ENCODE data around the gene ARHGAP19. TPM values are rescaled to one million over a fixed set of nuclear protein-coding genes. Genes with fewer than 3 reads are reported as not detected.

Gene ARHGAP19
- total and polyA plus RNA-seq, 2 of the 8 experiments (the other 6 are each of a cell fraction or from before 2014, with no cell fraction given), result 13.3 to 32.1 TPM

DNA sequence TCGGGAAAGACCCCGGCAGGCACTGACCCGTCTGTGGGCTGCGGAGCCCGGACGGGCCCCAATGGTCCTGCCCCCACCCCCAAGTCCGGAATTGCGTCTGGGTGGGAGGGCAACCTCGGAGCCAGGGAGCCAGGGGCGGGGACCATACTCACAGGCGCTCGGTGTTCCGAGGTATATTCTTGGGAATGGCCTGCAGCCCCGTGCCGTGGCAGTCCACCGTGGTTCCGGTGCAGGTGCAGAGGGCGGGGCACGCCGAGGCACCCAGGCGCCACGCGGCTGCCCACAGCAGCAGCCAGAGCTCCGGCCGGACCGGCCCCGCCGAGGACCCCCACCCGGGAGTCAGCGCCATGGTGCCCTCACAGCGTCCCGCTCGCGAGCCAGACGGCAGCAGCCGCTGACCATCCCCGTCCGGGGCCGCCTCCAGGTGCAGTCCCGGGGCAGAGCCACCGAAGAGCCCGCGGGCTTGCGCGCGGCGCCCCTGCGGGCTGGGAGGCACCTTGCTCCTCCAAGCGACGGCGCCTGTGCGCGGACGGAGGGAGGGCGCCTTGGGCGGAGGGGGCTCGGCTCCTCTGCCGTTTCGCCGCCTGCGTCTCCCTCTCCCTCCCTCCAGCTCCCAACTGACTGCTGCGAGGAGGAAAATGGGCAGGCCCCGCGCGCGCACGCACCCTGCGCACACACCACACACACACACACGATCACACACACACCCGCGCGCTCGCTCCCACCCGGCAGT is 106.9 kb downstream of the ARHGAP19 start, which contains the start of gene SLIT1:
Gene SLIT1 (minus strand): TSS at position 634 of the 733 bp plus-strand sequence. CDS start 285 bp downstream, at position 349.
- Histone ChIP-seq H3K23me2 (ENCODE audit: low read depth, low read length) (peaks cover 17% of the 10 kb centered on the region; the same call in 1 of the 2 replicates), H3K18ac (ENCODE audit: extremely low read depth, low read length) (peak within 1 kb of the TSS; percentile 48), H2BK15ac (ENCODE audit: low read length) (no peak within 1 kb of the TSS; the same call in 1 of the 2 replicates), H3K14ac (ENCODE audit: insufficient read length) (no peak within 1 kb of the TSS), H3K9ac (replicated peaks in 1 of 4; ENCODE audit: extremely low read depth in 1 of 4, low read depth in 3 of 4, low read length in 3 of 4) (no peak within 1 kb of the TSS; a peak in 2 of 7 replicates), H2BK5ac (ENCODE audit: low read depth, low read length) (no peak within 1 kb of the TSS), H3K27me3 (replicated peaks in 1 of 4; ENCODE audit: control insufficient read depth in 3 of 4, extremely low read depth in 1 of 4, insufficient read depth in 3 of 4, low read length in 3 of 4) (peaks cover 27 to 60% (median 51%) of the 10 kb centered on the region in 4 experiments), H2BK12ac (ENCODE audit: low read depth, low read length) (peak within 1 kb of the TSS; percentile 68; the same call in 1 of the 2 replicates), H2BK120ac (replicated peaks; ENCODE audit: low read depth, low read length) (no peak within 1 kb of the TSS), H4K20me1 (replicated peaks in 1 of 2; ENCODE audit: control insufficient read depth in 1 of 2, insufficient read depth in 2 of 2, low read length in 2 of 2) (peaks cover 0 to 4% of the 10 kb centered on the region in 2 experiments), H3K4ac (replicated peaks; ENCODE audit: insufficient read length, low read depth, low read length) (no peak within 1 kb of the TSS), H3K4me1 (replicated peaks in 1 of 4; ENCODE audit: control insufficient read depth in 3 of 4, insufficient read depth in 4 of 4, low read length in 3 of 4) (peaks cover 0 to 22% (median 11%) of the 10 kb centered on the region in 4 experiments; a peak in 6 of 7 replicates), H2BK20ac (ENCODE audit: low read length) (no peak within 1 kb of the TSS), H3K79me2 (ENCODE audit: control insufficient read depth in 1 of 2, insufficient read depth in 2 of 2, low read length in 2 of 2) (no peaks in the 10 kb centered on the region), H2AFZ (ENCODE audit: low read length) (peak within 1 kb of the TSS; percentile 61), H3K79me1 (ENCODE audit: low read depth, low read length) (no peaks in the 10 kb centered on the region), H2AK5ac (ENCODE audit: low read depth, low read length) (0 out of 2 replicates have a peak within 1 kb of the TSS, but pooled peaks have one; percentile 39), H3K4me2 (ENCODE audit: insufficient read depth in 1 of 2, low read depth in 2 of 2, low read length in 2 of 2) (peak within 1 kb of the TSS; percentile 89), H4K5ac (ENCODE audit: insufficient read length, low read depth, low read length) (no peak within 1 kb of the TSS), H3K4me3 (ENCODE audit: extremely low read depth in 1 of 4, insufficient read depth in 2 of 4, low read depth in 3 of 4, low read length in 4 of 4) (peak within 1 kb of the TSS; percentile 44 to 70 (median 62)), H3K36me3 (ENCODE audit: control insufficient read depth in 2 of 4, insufficient read depth in 4 of 4, low read length in 3 of 4) (no peaks in the 10 kb centered on the region), H3K56ac (replicated peaks; ENCODE audit: insufficient read length, low read depth, low read length) (peak within 1 kb of the TSS; percentile 33), H4K91ac (replicated peaks; ENCODE audit: insufficient read length, low read length) (no peak within 1 kb of the TSS), H3K9me3 (ENCODE audit: insufficient read depth in 2 of 2, low read depth in 1 of 2, low read length in 1 of 2) (no peaks in the 10 kb centered on the region), H3K23ac (ENCODE audit: insufficient read length) (no peak within 1 kb of the TSS), H3K27ac (ENCODE audit: low read depth, low read length) (no peak within 1 kb of the TSS), H4K8ac (ENCODE audit: extremely low read depth, insufficient read depth, low read length) (peak within 1 kb of the TSS; percentile 9)
- ChIA-PET CTCF (ENCODE audit: partially characterized antibody) (interaction anchor here (0.9 to 20.0 kb wide), 10 partner anchors 11 to 113 kb away, joined by 3 to 320 read pairs (median 6); no protein-coding TSS in a partner anchor), POLR2A (ENCODE audit: partially characterized antibody) (interaction anchor here (1.3 to 1.6 kb wide), 3 partner anchors 11 to 83 kb away, joined by 3 to 5 read pairs (median 4); no protein-coding TSS in a partner anchor)
- DNase-seq (ENCODE audit: low read depth in 1 of 2, low spot score in 2 of 2) (peak in 1 of 2 experiments; percentile 75), FAIRE-seq (no peak)
- 4% methylated on average over 47 of the region's 74 CpGs; no CpG with 5 or more reads in 1 of the 2 experiments for WGBS, 2 experiments (ENCODE audit: extremely low coverage in 1 of 2, insufficient coverage in 1 of 2, insufficient read length in 1 of 2, insufficient replicate concordance in 2 of 2, low coverage in 1 of 2, low lambda C conversion rate in 2 of 2, missing lambda C conversion rate in 1 of 2)
- TF ChIP-seq SIX5 (IDR thresholded peaks at IDR 0.05; ENCODE audit: low read depth, low read length) (no peak), RFX5 (IDR thresholded peaks at IDR 0.05; ENCODE audit: borderline replicate concordance, low read depth, low read length) (no peak), BACH1 (IDR thresholded peaks at IDR 0.05; ENCODE audit: low read length) (0 out of 2 replicates have a peak, but pooled peaks have one; percentile 11), SUZ12 (IDR thresholded peaks at IDR 0.05; ENCODE audit: low read length) (peak; percentile 66), GABPA (IDR thresholded peaks at IDR 0.05; ENCODE audit: borderline replicate concordance, insufficient read depth, low read length) (0 out of 2 replicates have a peak, but pooled peaks have one; percentile 22), CREB1 (IDR thresholded peaks at IDR 0.05) (0 out of 2 replicates have a peak, but pooled peaks have one; percentile 8), TAF1 (IDR thresholded peaks at IDR 0.05; ENCODE audit: low read depth, low read length) (no peak), EZH2 (IDR thresholded peaks at IDR 0.05; ENCODE audit: low read depth, low read length, severe bottlenecking) (peak; percentile 61), ASH2L (IDR thresholded peaks at IDR 0.05; ENCODE audit: low read length) (peak; percentile 79), RBBP5 (IDR thresholded peaks at IDR 0.05; ENCODE audit: borderline replicate concordance, low read depth, low read length) (peak; percentile 94), RAD21 (IDR thresholded peaks at IDR 0.05 in 1 of 2, conservative IDR thresholded peaks at IDR 0.05 in 1 of 2; ENCODE audit: low read depth in 2 of 2, low read length in 2 of 2) (no peak)
